K562 (cell line): Measurements from ENCODE around the gene OR51B5. TPM values are rescaled to one million over a fixed set of nuclear protein-coding genes. Genes with fewer than 3 reads are reported as not detected.

Experiments
- ARID1B ChIP-seq: fragments of 450-650 bp; IDR thresholded peaks from 2 replicates; pipeline ENCODE4 v1.6.1; 2016; ENCODE audit warnings: antibody characterized with exemption, mild to moderate bottlenecking, inconsistent platforms
- ATF3 ChIP-seq, 2 experiments: fragments of 450-650 bp in 1 of 2; sonication (generic) in 1 of 2; formaldehyde crosslinking in 1 of 2; IDR thresholded peaks in 1 of 2; conservative IDR thresholded peaks in 1 of 2; 2 replicates each; pipeline versions ENCODE4 v1.6.1 to v1.8.1; 2016 to 2023; ENCODE audit warnings: mild to moderate bottlenecking in 2 of 2, moderate library complexity in 2 of 2, inconsistent platforms in 1 of 2, missing genetic modification reagents in 1 of 2
- CBFA2T3 ChIP-seq: fragments of 450-650 bp; IDR thresholded peaks from 2 replicates; pipeline ENCODE4 v1.6.1; 2017
- CLOCK ChIP-seq: fragments of 250-450 bp; sonication (Bioruptor Pico); IDR thresholded peaks from 2 replicates; pipeline ENCODE4 v1.4.0; 2020; ENCODE audit warnings: mild to moderate bottlenecking, moderate library complexity, borderline replicate concordance
- FOSL1 ChIP-seq: fragments of 200-800 bp; sonication (Bioruptor generic); conservative IDR thresholded peaks from 2 replicates; pipeline ENCODE4 v1.6.1; 2016; ENCODE audit warnings: missing genetic modification characterization, missing compliant biosample characterization
- HOMEZ ChIP-seq: fragments of 250-450 bp; sonication (Bioruptor Pico); IDR thresholded peaks from 2 replicates; pipeline ENCODE4 v1.4.0; 2020; ENCODE audit warnings: mild to moderate bottlenecking, moderate library complexity
- KAT7 ChIP-seq: sonication (generic); formaldehyde crosslinking; IDR thresholded peaks from 2 replicates; pipeline ENCODE4 v1.8.0; 2022; ENCODE audit warnings: missing genetic modification reagents, mild to moderate bottlenecking, borderline replicate concordance
- KLF16 ChIP-seq: IDR thresholded peaks from 2 replicates; pipeline ENCODE4 v1.6.1; 2016; ENCODE audit warnings: antibody characterized with exemption
- MED1 ChIP-seq: sonication (generic); formaldehyde crosslinking; IDR thresholded peaks from 2 replicates; pipeline ENCODE4 v1.8.1; 2023; ENCODE audit warnings: missing genetic modification reagents, borderline replicate concordance
- MTA3 ChIP-seq: fragments of 450-650 bp; formaldehyde crosslinking; IDR thresholded peaks from 2 replicates; pipeline ENCODE4 v1.6.1; 2017; ENCODE audit warnings: mild to moderate bottlenecking, borderline replicate concordance
- NEUROD1 ChIP-seq: fragments of 150-350 bp; IDR thresholded peaks from 2 replicates; pipeline ENCODE4 v1.6.1; 2014; ENCODE audit warnings: borderline replicate concordance, low read length, low read depth; ENCODE audit not compliant: partially characterized antibody
- RERE ChIP-seq: sonication (generic); formaldehyde crosslinking; IDR thresholded peaks from 2 replicates; pipeline ENCODE4 v1.8.0; 2023; ENCODE audit warnings: missing genetic modification reagents, mild to moderate bottlenecking, borderline replicate concordance
- RFX5 ChIP-seq: IDR thresholded peaks from 2 replicates; pipeline ENCODE4 v1.6.1; 2011; ENCODE audit warnings: low read depth, mild to moderate bottlenecking, improper control_type of control experiment, low read length
- TOE1 ChIP-seq, 2 experiments: fragments of 450-650 bp in 1 of 2; sonication (generic) in 1 of 2; formaldehyde crosslinking in 1 of 2; IDR thresholded peaks; 2 replicates each; pipeline versions ENCODE4 v1.7.1 to v1.8.0; 2016 to 2022; ENCODE audit warnings: borderline replicate concordance in 2 of 2, mild to moderate bottlenecking in 2 of 2, antibody characterized with exemption in 1 of 2, inconsistent platforms in 1 of 2, low read depth in 1 of 2, missing genetic modification reagents in 1 of 2, moderate library complexity in 1 of 2
- ZNF347 ChIP-seq: fragments of 450-650 bp; formaldehyde crosslinking; IDR thresholded peaks from 2 replicates; pipeline ENCODE4 v1.4.0; 2020; ENCODE audit warnings: low read depth, mild to moderate bottlenecking, moderate library complexity
- ZNF431 ChIP-seq: sonication (generic); formaldehyde crosslinking; IDR thresholded peaks from 2 replicates; pipeline ENCODE4 v1.8.0; 2022; ENCODE audit warnings: mild to moderate bottlenecking, missing genetic modification reagents
- polyA plus RNA-seq, 8 experiments: library from polyadenylated mRNA; depleted of rRNA in 4 of 8; stranded (reverse) in 5 of 8; unstranded in 3 of 8; fragments of >200 nt; fragmentation: Nextera tagmentation in 2 of 8; fragmentation: Illumina TruSeq in 1 of 8; extraction: Ambion mirVana in 2 of 8; extraction: Trizol in 1 of 8; gene quantifications; 2 replicates each; pipeline versions ENCODE4 v1.2.1 to v1.2.3, GENCODE V29; 2011 to 2014; ENCODE audit warnings: inconsistent platforms in 1 of 8, missing spikeins in 1 of 8
- total RNA-seq, 7 experiments: library from RNA; depleted of rRNA in 6 of 7; stranded (reverse); fragments of >200 nt in 6 of 7; fragmentation: Illumina TruSeq in 2 of 7; extraction: Trizol in 2 of 7; gene quantifications; 2 replicates each; pipeline versions ENCODE4 v1.2.1 to v1.2.3, GENCODE V29; 2011 to 2021; ENCODE audit warnings: low replicate concordance in 1 of 7

Gene OR51B5
- total and polyA plus RNA-seq, 9 of the 15 experiments (the other 6 are each of a cell fraction or from before 2014, with no cell fraction given) = 81.2 to 176 (median 113) TPM

GRCh38 chr11:5297721-5298323 is 45.5 kb downstream of the OR51B5 start (continued):
- TF ChIP-seq RERE (CRISPR knock-in tag) = no peak
- no peak for TF ChIP-seq ZNF347 (CRISPR knock-in tag)
- no peak for TF ChIP-seq TOE1 (IDR thresholded peaks at IDR 0.05; ENCODE audit: borderline replicate concordance)
- TF ChIP-seq TOE1 (CRISPR knock-in tag; IDR thresholded peaks at IDR 0.05; ENCODE audit: borderline replicate concordance, low read depth) = no peak
- TF ChIP-seq ZNF431 (CRISPR knock-in tag) = no peak
- TF ChIP-seq FOSL1 (tag) = 0 out of 2 replicates have a peak, but pooled peaks have one; percentile 13
- TF ChIP-seq NEUROD1 = no peak
- TF ChIP-seq MTA3 = no peak
- TF ChIP-seq ATF3 (IDR thresholded peaks at IDR 0.05) = no peak
- TF ChIP-seq ATF3 (CRISPR knock-in tag; conservative IDR thresholded peaks at IDR 0.05) = no peak
- no peak for TF ChIP-seq RFX5
- peak; percentile 64 for TF ChIP-seq ARID1B
- TF ChIP-seq KLF16 = 0 out of 2 replicates have a peak, but pooled peaks have one; percentile 3
- TF ChIP-seq CLOCK = no peak
- TF ChIP-seq CBFA2T3 = peak; percentile 84
- no peak for TF ChIP-seq KAT7 (CRISPR knock-in tag)
- TF ChIP-seq MED1 (CRISPR knock-in tag) = no peak
- no peak for TF ChIP-seq HOMEZ (CRISPR knock-in tag)
